Stimulated activated CD4-positive, alpha-beta T cell treated with anti-CD3 and anti-CD28 coated beads, Interleukin-15, amount 100 ng/mL, for 24 hours (primary cell): ENCODE results near the gene ITIH6.
"Not testable (repeated sequence)": the region's sequence is repeated elsewhere in the genome, so short reads cannot be mapped to it uniquely, and the experiment has no call there.

Experiments
- DNase-seq: peaks from one replicate; pipeline ENCODE4 v3.0.0-alpha.2; 2020

ITIH6 gene

GRCh38 chrX:54798137-54798536 is at the start of gene ITIH6:
Gene ITIH6 (minus strand): TSS chrX:54798255. CDS start chrX:54798210, 45 bp downstream.
- no peak for DNase-seq

- DNase-seq, result not testable (repeated sequence)
These were observed 49.6 kb upstream of the ITIH6 start for GRCh38 chrX:54847700-54848099.

GRCh38 chrX:54843050-54843449 is 45.0 kb upstream of the ITIH6 start:
- DNase-seq, result no peak

GRCh38 chrX:54842607-54843006 is 44.6 kb upstream of the ITIH6 start:
- DNase-seq, result no peak

- DNase-seq, result not testable (repeated sequence)
These were observed 43.3 kb upstream of the ITIH6 start for GRCh38 chrX:54841184-54841874.

GRCh38 chrX:54838583-54838982 is 40.5 kb upstream of the ITIH6 start:
- no peak for DNase-seq

GRCh38 chrX:54826598-54826997 is 28.5 kb upstream of the ITIH6 start:
- DNase-seq, result no peak

- peak; percentile 13 for DNase-seq
These were observed 27.8 kb upstream of the ITIH6 start for GRCh38 chrX:54825716-54826438.

GRCh38 chrX:54824722-54825121 is 26.7 kb upstream of the ITIH6 start:
- no peak for DNase-seq

- no peak for DNase-seq
These were observed 26.1 kb upstream of the ITIH6 start for GRCh38 chrX:54824195-54824594.

GRCh38 chrX:54821310-54821709 is 23.3 kb upstream of the ITIH6 start:
- no peak for DNase-seq

- no peak for DNase-seq
These were observed 22.7 kb upstream of the ITIH6 start for GRCh38 chrX:54820737-54821136.

GRCh38 chrX:54819201-54819600 is 21.1 kb upstream of the ITIH6 start:
- DNase-seq, result no peak

- DNase-seq, result no peak
These were observed 20.2 kb upstream of the ITIH6 start for GRCh38 chrX:54818221-54818620.

- no peak for DNase-seq
These were observed 19.3 kb upstream of the ITIH6 start for GRCh38 chrX:54817220-54817820.

- DNase-seq, result no peak
These were observed 14.3 kb upstream of the ITIH6 start for GRCh38 chrX:54812306-54812705.

GRCh38 chrX:54811301-54811885 is 13.3 kb upstream of the ITIH6 start:
- no peak for DNase-seq

GRCh38 chrX:54810532-54810931 is 12.5 kb upstream of the ITIH6 start:
- DNase-seq, result no peak

GRCh38 chrX:54808605-54809483 is 10.8 kb upstream of the ITIH6 start:
- peak; percentile 91 for DNase-seq

- DNase-seq, result peak; percentile 48
These were observed 10.1 kb upstream of the ITIH6 start for GRCh38 chrX:54808109-54808604.

- DNase-seq, result peak; percentile 24
These were observed 9.6 kb upstream of the ITIH6 start, which contains the start of gene MAGED2 for GRCh38 chrX:54807524-54808108. Gene MAGED2 (plus strand): TSS chrX:54807745. CDS start chrX:54809332, 1,587 bp downstream.

- DNase-seq, result no peak
These were observed 991 bp upstream of the ITIH6 start for GRCh38 chrX:54799046-54799445.
